ENCODE measurements around the gene FGF12.

GRCh38 chr3:192161661-192162060 lies 565.7 kb downstream of the FGF12 start:
- TF ChIP-seq CTCF (IDR thresholded peaks at IDR 0.05; ENCODE audit: low read depth, low read length, poor library complexity, severe bottlenecking) (no peak), EZH2phosphoT487 (IDR thresholded peaks at IDR 0.05; ENCODE audit: borderline replicate concordance, low read length) (no peak)

All from DOHH2 (cell line).